ENCODE results near the gene FBN2. TPM values are rescaled to one million over a fixed set of nuclear protein-coding genes. Genes with fewer than 3 reads are reported as not detected.

The FBN2 gene
- total RNA-seq, 1 donor from 2014 or later, result 0.49 TPM

DNA sequence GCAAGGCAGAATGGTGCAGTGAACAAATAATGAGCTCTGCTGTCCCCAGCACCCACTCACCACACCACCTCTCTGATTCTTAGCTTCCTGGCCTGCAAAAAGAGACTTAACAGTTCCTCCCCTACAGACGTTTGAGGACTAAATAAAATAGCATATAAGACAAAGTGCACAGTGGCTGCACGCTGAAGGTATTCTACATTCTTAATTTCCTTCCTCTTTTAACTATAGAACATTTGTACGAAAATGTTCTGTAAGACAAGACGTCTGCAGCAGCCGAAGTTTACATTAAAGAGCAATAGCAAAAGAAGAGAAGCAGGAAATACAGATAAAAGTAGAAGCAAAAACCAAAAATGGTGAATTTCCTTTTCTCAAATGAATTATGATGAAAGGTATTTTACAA lies 15.7 kb downstream of the FBN2 start:
- no peak for DNase-seq (ENCODE audit: extremely low spot score in 2 of 2)
- TF ChIP-seq, protein P1, sequence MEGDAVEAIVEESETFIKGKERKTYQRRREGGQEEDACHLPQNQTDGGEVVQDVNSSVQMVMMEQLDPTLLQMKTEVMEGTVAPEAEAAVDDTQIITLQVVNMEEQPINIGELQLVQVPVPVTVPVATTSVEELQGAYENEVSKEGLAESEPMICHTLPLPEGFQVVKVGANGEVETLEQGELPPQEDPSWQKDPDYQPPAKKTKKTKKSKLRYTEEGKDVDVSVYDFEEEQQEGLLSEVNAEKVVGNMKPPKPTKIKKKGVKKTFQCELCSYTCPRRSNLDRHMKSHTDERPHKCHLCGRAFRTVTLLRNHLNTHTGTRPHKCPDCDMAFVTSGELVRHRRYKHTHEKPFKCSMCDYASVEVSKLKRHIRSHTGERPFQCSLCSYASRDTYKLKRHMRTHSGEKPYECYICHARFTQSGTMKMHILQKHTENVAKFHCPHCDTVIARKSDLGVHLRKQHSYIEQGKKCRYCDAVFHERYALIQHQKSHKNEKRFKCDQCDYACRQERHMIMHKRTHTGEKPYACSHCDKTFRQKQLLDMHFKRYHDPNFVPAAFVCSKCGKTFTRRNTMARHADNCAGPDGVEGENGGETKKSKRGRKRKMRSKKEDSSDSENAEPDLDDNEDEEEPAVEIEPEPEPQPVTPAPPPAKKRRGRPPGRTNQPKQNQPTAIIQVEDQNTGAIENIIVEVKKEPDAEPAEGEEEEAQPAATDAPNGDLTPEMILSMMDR (IDR thresholded peaks at IDR 0.05), result no peak
- TF ChIP-seq POLR2AphosphoS5 (IDR thresholded peaks at IDR 0.05; ENCODE audit: insufficient read depth in 1 of 2, low read depth in 1 of 2), result no peak
- TF ChIP-seq POLR2A (IDR thresholded peaks at IDR 0.05), result no peak
- no peak overlapping the region for H3K27ac ChIP-seq
- no peaks in the 10 kb centered on the region for H3K36me3 ChIP-seq
- intact Hi-C loops (cut with DNase I), result no loop called here
- H3K4me1 ChIP-seq, result no peaks in the 10 kb centered on the region
- no peaks in the 10 kb centered on the region for H3K27me3 ChIP-seq
- H3K4me3 ChIP-seq, result no peak overlapping the region
- no peaks in the 10 kb centered on the region for H3K9me3 ChIP-seq

- TF ChIP-seq POLR2A (IDR thresholded peaks at IDR 0.05) (no peak), POLR2AphosphoS5 (IDR thresholded peaks at IDR 0.05; ENCODE audit: insufficient read depth in 1 of 2, low read depth in 1 of 2) (no peak)
- TF ChIP-seq, protein P1 (IDR thresholded peaks at IDR 0.05), result no peak
- no peaks in the 10 kb centered on the region for H3K36me3 ChIP-seq
- H3K4me3 ChIP-seq, result no peak overlapping the region
- intact Hi-C loops (cut with DNase I), result no loop called here
- no peak for DNase-seq (ENCODE audit: extremely low spot score in 2 of 2)
- H3K4me1 ChIP-seq, result no peaks in the 10 kb centered on the region
- no peaks in the 10 kb centered on the region for H3K27me3 ChIP-seq
- no peak overlapping the region for H3K27ac ChIP-seq
- H3K9me3 ChIP-seq, result no peaks in the 10 kb centered on the region
Measured at GRCh38 chr5:128519827-128520226, 18.2 kb downstream of the FBN2 start.

DNA sequence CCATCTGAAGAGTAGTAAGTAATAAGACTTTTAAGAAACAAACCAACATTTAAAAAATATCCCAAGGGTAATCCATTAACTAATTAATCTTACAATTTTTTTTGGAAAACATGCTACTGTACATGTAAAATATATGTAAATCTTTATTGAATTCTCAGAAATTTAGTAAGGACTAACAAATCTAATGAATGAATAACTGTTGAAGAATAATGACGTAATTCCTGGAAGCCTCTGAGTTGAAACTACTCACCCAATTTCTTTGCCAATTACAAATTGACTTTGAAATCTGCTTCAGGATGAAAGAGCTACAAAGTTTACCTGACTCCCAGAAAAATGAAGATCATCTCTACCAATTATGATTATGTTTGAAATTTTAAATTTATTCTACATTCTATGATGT lies 21.1 kb downstream of the FBN2 start:
- intact Hi-C loops (cut with DNase I), result no loop called here
- TF ChIP-seq, protein P1 (IDR thresholded peaks at IDR 0.05), result no peak
- TF ChIP-seq POLR2AphosphoS5 (IDR thresholded peaks at IDR 0.05; ENCODE audit: insufficient read depth in 1 of 2, low read depth in 1 of 2), result no peak
- no peak for TF ChIP-seq POLR2A (IDR thresholded peaks at IDR 0.05)
- Histone ChIP-seq H3K27me3 (no peaks in the 10 kb centered on the region), H3K4me3 (no peak overlapping the region), H3K27ac (no peak overlapping the region), H3K36me3 (no peaks in the 10 kb centered on the region), H3K4me1 (no peaks in the 10 kb centered on the region), H3K9me3 (no peaks in the 10 kb centered on the region)
- DNase-seq (ENCODE audit: extremely low spot score in 2 of 2), result no peak

DNA sequence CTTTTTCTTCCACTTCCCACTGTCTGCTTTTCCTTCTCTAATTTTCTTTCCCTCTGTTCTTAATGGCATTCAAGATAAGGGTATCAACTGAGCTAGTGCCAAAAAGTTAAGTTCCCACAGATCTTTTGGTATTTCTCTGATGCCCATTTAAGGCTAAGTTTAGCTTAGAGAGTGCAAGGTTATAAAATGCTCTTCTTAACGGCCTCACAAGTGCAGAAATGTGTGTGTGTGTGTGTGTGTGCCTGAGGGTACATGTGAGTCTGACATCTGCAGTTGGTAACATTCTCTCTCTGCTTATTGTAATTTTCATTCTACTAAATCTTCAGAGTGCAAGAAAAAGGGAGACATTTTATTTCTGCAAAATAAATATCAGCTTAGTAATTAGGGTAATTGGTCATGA lies 24.2 kb downstream of the FBN2 start:
- H3K4me1 ChIP-seq, result no peaks in the 10 kb centered on the region
- TF ChIP-seq, protein P1 (IDR thresholded peaks at IDR 0.05), result no peak
- no peak for TF ChIP-seq POLR2AphosphoS5 (IDR thresholded peaks at IDR 0.05; ENCODE audit: insufficient read depth in 1 of 2, low read depth in 1 of 2)
- no peak overlapping the region for H3K4me3 ChIP-seq
- H3K9me3 ChIP-seq, result no peaks in the 10 kb centered on the region
- DNase-seq (ENCODE audit: extremely low spot score in 2 of 2), result no peak
- H3K36me3 ChIP-seq, result no peaks in the 10 kb centered on the region
- intact Hi-C loops (cut with DNase I), result no loop called here
- H3K27me3 ChIP-seq, result no peaks in the 10 kb centered on the region
- no peak overlapping the region for H3K27ac ChIP-seq

GRCh38 chr5:128512894-128513293 lies 25.2 kb downstream of the FBN2 start:
- Histone ChIP-seq H3K27me3 (no peaks in the 10 kb centered on the region), H3K4me1 (no peaks in the 10 kb centered on the region), H3K9me3 (no peaks in the 10 kb centered on the region), H3K4me3 (no peak overlapping the region), H3K36me3 (no peaks in the 10 kb centered on the region), H3K27ac (no peak overlapping the region)
- TF ChIP-seq POLR2AphosphoS5 (IDR thresholded peaks at IDR 0.05; ENCODE audit: insufficient read depth in 1 of 2, low read depth in 1 of 2) (no peak), POLR2A (IDR thresholded peaks at IDR 0.05) (no peak)
- TF ChIP-seq, protein P1 (IDR thresholded peaks at IDR 0.05), result no peak
- intact Hi-C loops (cut with DNase I), result no loop called here
- DNase-seq (ENCODE audit: extremely low spot score in 2 of 2), result no peak
